Measurements from ENCODE around the gene SARM1.

SARM1 gene

GRCh38 chr17:28371245-28372202 is at the start of gene SARM1:
Gene SARM1, plus strand, starts transcription at chr17:28371694. Its CDS starts 339 bp downstream, at chr17:28372033.
- peak in 50 of 51 donors; percentile 12 to 87 (median 67) for DNase-seq

DNA sequence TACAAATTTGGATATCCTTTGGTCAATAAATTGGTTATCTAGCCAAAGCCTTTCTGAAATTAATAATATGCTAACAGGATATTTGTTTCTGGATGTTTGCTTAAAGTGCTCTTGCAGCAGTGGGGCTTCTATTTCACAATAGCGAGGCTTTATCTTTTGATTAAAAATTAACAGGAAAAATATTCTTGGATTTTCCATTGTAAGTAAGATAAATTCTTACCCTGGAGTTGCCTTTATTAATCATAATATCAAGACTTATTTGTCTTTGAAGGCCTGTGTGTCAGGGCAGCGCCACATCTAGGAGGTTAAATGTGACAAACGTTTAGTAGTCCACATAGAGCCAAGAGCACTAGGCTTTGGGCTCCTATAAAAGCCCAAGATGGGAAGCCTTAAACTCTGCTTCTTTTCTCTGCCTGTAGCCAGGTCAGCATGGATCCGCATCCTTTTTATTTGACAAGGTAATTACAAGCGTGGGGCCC is 47.2 kb upstream of the SARM1 start:
- DNase-seq, result no peak

- no peak for DNase-seq
These were observed 46.7 kb upstream of the SARM1 start for GRCh38 chr17:28324781-28325180.

DNA sequence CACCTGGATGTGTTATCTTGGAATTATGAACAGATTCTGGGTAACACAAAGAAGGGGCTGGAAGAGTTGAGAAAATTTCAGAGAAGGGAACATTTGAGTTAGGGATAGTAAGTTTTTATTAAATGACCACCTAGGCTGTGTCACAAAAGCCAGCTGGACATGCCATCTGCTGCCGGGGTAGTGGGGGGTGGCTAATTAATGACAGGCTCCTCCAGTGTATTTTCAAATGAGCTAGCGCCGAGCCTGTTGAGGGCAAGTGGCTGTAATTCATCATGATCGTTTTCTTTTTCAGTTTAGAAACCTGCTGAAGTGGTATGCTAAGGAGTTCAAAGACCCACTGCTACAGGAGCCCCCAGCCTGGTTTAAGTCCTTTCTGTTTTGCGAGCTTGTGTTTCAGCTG is 46.3 kb upstream of the SARM1 start:
- no peak for DNase-seq

- no peak for DNase-seq
These were observed 45.4 kb upstream of the SARM1 start for GRCh38 chr17:28326114-28326513.

DNA sequence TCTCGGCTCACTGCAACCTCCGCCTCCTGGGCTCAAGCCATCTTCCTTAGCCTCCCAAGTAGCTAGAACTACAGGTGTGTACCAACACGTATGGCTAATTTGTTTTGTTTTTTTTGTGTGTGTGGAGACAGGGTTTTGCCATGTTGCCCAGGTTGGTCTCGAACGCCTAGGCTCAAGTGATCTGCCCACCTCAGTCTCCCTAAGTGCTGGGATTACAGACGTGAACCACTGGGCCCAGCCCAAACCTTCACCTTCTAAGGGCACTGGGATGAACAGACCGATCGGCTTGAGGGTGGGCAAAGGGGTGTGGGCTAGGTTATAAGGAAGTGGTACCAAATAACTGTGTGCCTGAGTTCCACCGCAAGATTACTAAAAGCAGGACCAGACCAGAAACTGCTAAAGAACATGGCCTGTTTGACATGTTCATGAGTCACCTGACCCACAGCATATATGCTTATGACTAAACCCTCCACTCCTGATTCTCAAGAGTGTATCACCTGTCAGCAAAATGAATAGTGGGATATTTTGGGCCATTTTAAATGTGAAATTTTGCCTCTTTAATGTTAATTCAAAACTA is 44.4 kb upstream of the SARM1 start:
- DNase-seq, result no peak

DNA sequence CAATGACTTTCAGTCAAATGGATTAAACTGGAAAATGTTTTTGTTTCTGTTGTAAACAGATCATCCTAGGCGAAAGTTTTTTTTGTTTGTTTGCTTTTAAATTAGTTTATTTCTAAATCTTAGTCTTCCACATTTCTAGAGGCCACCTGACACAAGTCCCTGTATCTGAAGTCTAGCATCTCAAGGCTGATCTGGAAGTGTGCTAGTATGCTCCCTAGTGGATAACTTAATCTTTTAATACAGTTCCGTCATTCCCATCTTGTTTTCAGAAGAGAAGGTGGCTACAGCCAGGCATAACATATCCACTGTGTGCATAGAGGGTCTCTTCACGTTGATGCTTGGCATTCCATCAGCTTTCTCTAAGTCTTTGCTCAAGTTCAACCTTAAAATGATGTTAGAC is 43.8 kb upstream of the SARM1 start:
- DNase-seq, result no peak

- no peak for DNase-seq
These were observed 43.2 kb upstream of the SARM1 start for GRCh38 chr17:28328325-28328724.

- no peak for DNase-seq
These were observed 40.8 kb upstream of the SARM1 start for GRCh38 chr17:28330671-28331070.

DNA sequence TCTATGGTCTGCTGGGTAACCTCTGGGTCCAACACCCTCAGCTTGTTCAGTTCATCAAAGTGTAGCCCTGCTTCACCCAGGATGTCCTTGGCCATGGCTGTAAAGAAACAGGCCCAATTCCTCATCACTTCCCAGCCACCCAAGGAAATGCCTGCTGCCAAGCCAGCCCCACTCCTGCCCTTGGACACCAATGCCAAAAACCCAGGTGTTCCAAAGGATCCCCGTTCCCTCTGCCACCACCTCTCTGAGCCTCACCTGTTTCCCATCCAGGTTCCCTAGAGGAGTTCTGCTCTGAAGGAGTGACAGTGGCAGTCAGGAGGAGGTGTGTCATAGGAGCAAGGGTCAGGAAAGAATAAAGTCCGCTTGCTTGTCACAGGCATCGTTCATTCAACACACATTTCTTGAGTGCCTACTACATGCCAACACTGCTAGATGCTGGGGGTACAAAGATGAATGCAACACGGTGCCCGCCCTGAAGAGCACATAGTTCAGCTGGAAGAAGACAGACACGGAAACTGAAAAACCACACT is 39.5 kb upstream of the SARM1 start:
- DNase-seq, result no peak

- no peak for DNase-seq
These were observed 38.3 kb upstream of the SARM1 start for GRCh38 chr17:28333083-28333746.

- DNase-seq, result no peak
These were observed 37.3 kb upstream of the SARM1 start for GRCh38 chr17:28334171-28334570.

- DNase-seq, result no peak
These were observed 36.8 kb upstream of the SARM1 start for GRCh38 chr17:28334666-28335200.

- peak; percentile 73 to 100 (median 99) for DNase-seq
These were observed 36.1 kb upstream of the SARM1 start, which contains the start of the genes IFT20 and TNFAIP1 for GRCh38 chr17:28335201-28335958. Gene IFT20, minus strand, starts transcription at chr17:28335472. Its CDS starts 3,487 bp downstream, at chr17:28331985. Gene TNFAIP1, plus strand, starts transcription at chr17:28335761. Its CDS starts 3,761 bp downstream, at chr17:28339522.

DNA sequence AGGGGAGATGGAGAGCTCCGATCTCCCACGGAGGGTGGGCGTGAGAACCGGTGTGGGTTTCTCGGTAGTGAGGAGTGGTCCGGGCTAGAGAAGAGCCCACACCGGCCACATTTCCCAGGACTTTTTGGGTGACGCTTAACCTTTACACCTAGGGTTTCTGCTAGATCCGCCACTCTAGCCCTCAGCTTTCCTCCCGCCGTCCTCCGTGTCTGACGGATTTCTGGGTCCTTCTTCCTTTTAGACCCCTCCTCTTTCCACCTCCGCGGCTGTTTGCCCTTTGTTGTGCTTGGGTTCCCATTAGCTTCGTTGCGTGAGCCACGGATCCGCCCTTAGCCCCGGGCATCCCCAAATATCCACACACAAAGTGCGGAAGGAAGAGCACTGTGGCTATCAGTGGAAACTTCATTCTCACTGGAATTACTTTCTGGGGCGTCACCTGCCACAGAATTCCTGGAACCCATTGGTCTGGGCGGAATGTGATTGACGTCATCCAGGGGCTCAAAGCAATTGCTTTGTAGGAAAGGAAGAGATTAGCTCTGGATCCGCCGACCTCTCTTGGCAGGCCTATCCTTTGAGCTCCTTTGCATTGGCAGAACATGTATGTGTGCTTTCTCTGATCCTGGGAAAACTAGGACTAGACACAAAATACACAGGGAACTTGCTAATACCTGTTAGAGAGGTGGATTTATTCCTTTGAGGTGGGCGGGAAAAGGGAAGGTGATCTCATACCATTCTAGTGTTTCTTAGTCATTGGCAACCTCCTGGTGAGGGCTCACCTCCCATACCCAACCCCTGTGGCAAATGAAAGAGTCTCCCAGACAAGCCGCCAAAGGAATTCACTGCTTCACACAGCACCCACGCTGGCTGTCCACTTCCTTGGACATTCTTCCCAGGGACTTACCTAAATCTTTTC is 35.3 kb upstream of the SARM1 start:
- DNase-seq, result peak in 15 of 51 donors; percentile 10 to 52 (median 38)

GRCh38 chr17:28338056-28338768 is 33.3 kb upstream of the SARM1 start:
- DNase-seq, result peak in 1 of 51 donors; percentile 7

DNA sequence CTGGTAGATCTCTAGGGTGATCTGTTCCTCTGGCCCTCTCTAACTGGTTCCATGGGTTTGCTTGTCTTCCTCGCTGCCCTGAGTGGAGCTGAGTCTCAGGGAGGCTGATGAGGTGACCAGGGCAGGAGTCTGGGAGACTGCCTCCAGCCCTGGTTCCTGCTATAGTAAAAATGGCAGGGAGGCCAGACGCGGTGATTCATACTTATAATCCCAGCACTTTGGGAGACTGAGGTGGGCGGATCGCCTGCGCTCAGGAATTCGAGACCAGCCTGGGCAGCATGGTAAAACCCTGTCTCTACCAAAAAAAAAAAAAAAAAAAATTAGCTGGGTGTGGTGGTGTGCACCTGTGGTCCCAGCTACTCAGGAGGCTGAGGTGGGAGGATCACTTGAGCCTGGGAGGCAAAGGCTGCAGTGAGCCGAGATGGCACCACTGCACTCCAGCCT is 32.7 kb upstream of the SARM1 start:
- DNase-seq, result peak in 1 of 51 donors; percentile 31

DNA sequence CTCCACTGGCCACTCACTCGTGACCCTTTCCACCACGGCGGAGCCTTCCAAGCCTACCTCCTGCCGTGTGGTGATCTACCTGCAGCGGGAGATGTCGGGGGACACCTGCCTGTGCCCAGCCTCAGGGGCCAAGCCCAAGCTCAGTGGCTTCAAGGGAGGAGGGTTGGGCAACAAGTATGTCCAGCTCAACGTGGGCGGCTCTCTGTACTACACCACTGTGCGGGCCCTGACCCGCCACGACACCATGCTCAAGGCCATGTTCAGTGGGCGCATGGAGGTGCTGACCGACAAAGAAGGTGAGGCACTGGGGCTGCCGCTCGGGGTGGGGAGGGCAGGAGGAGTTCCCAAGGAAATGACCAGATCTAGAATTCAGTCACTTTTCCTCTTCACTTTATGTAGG is 32.1 kb upstream of the SARM1 start:
- DNase-seq, result no peak

GRCh38 chr17:28340374-28340773 is 31.1 kb upstream of the SARM1 start:
- no peak for DNase-seq

Measured in hypothalamus (tissue), 51 donors.